Right lobe of liver (tissue), 6 donors: ENCODE measurements around the gene ZNF429. TPM values are rescaled to one million over a fixed set of nuclear protein-coding genes. Genes with fewer than 3 reads are reported as not detected.
A peak's percentile ranks its signal among the peaks of the same experiment; 100 is the strongest.

Experiments used
- ATAC-seq, 4 donors: fragments of 200-7000 bp; cut with Tn5 transposase; one replicate each; pipeline ENCODE4 v1.9.1; 2020; ENCODE audit warnings: mild to moderate bottlenecking in 4 of 4, moderate library complexity in 4 of 4
- DNase-seq, 3 donors: peaks; one replicate each; pipeline ENCODE4 v3.0.0-alpha.2; 2020
- H3K27ac ChIP-seq, 3 donors: fragments of 200-600 bp; one replicate each; pipeline ENCODE4 v1.8.0; 2022
- H3K27me3 ChIP-seq, 2 donors: fragments of 200-600 bp; one replicate each; pipeline ENCODE4 v1.8.0; 2022
- H3K36me3 ChIP-seq, 4 donors: fragments of 200-600 bp; sonication (generic) in 1 of 4; one replicate each; pipeline versions ENCODE4 v1.5.1 to v1.8.0; 2017 to 2022; ENCODE audit warnings: control low read depth in 1 of 4
- H3K4me1 ChIP-seq, 4 donors: fragments of 200-600 bp; sonication (generic) in 1 of 4; one replicate each; pipeline versions ENCODE4 v1.5.1 to v1.8.0; 2017 to 2022; ENCODE audit warnings: control low read depth in 1 of 4
- H3K4me3 ChIP-seq, 3 donors: fragments of 200-600 bp; one replicate each; pipeline ENCODE4 v1.8.0; 2022
- H3K9me3 ChIP-seq, 4 donors: fragments of 200-600 bp; sonication (generic) in 1 of 4; one replicate each; pipeline versions ENCODE4 v1.5.1 to v1.8.0; 2017 to 2022; ENCODE audit warnings: control low read depth in 1 of 4
- CTCF ChIP-seq, 4 donors: fragments of 200-600 bp in 3 of 4; fragments of 450-650 bp in 1 of 4; IDR thresholded peaks; one replicate each; pipeline versions ENCODE4 v1.5.1 to v1.8.0; 2016 to 2022; ENCODE audit warnings: antibody characterized with exemption in 4 of 4, mild to moderate bottlenecking in 2 of 4
- POLR2A ChIP-seq: fragments of 450-650 bp; IDR thresholded peaks from one replicate; pipeline ENCODE4 v1.6.1; 2017; ENCODE audit warnings: antibody characterized with exemption, mild to moderate bottlenecking
- WGBS: methylation state at CpG from one replicate; pipeline ENCODE4 v1.1.6; 2018; ENCODE audit warnings: low coverage, low lambda C conversion rate; ENCODE audit not compliant: insufficient coverage; ENCODE audit errors: missing lambda C conversion rate; 5-methylcytosine and 5-hydroxymethylcytosine counted together
- intact Hi-C, 2 donors: fragments of 100-400 bp; cut with DNase I; formaldehyde crosslinking; loops; one replicate each; pipeline versions ENCODE4 v1.11.2 to v1.14.1; 2022
- total RNA-seq, 6 experiments: library from RNA; depleted of rRNA in 2 of 6; stranded (reverse); fragments of >200 nt in 2 of 6; fragmentation: NEBNext Ultra II Directional in 3 of 6; extraction: Animal tissue kit (Norgen Biotek cat#: 25700) in 3 of 6; gene quantifications; one replicate each; pipeline versions ENCODE4 v1.1.0 to v1.2.4, GENCODE V29; 2016 to 2023
- donor health status: DM: no; HTN: yes; CAD: no.
- donor health status: DM: no; HTN: no; CAD: no.
- donor health status: DM: no; HTN: no; CAD: no.
- donor health status: DM: no; HTN: yes; CAD: no.
- donor health status: DM: no; HTN: yes; CAD: no.

ZNF429 gene
- total RNA-seq, 6 experiments from 2014 or later: 4.8 to 9.6 (median 7.6) TPM

DNA sequence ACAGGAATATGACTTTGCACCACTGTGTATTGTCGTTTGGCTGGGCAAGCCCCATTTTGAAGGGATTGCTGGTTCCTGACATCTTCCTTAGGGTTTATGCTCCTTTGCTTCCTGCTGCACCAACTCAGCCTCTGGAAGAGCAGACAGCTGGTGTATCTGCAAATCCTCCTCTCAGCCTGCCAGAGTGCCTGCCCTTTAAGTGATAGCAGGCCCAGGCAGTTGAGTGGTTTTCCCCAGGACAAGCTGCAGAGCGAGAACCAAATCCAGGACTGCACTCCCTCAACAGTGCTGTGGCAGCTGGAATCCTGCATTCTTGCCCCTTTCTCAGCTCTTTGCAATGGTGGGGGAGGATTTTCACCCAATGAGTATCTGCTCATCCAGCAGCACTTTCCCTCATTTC is 85.5 kb downstream of the ZNF429 start:
- Histone ChIP-seq H3K36me3 (no peaks in the 10 kb centered on the region), H3K27ac (no peak overlapping the region), H3K9me3 (no peaks in the 10 kb centered on the region), H3K27me3 (no peaks in the 10 kb centered on the region), H3K4me3 (no peak overlapping the region), H3K4me1 (no peaks in the 10 kb centered on the region)
- DNase-seq (no peak), ATAC-seq (no peak)
- intact Hi-C loops: no loop called here
- TF ChIP-seq POLR2A (no peak), CTCF (IDR thresholded peaks at IDR 0.05) (no peak)
- 60% methylated on average over 2 of the region's 2 CpGs for WGBS

DNA sequence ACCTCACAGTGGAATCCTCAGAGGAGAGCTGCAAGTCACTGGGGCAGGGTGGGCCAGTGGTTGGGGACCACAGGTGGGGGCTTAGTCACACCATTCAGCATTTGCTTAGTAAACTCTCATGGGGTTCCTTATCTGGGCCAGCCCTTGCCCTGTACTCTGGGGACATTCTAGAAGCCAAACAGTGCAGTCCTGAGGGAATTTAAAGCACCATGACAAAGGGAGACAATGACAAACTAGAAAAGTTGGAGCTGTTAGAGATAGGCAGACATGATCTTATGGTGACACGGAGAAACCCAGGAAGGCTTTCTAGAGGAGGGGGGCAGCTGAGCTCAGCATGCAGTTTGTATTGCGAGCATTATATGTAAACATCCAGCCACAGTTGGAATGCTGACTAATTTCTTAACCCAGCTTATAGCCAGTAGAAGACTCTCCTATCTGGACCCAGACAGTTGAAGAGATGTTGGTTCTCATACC is 87.6 kb downstream of the ZNF429 start:
- intact Hi-C loops: no loop called here
- H3K9me3 ChIP-seq: no peaks in the 10 kb centered on the region
- TF ChIP-seq POLR2A (no peak), CTCF (IDR thresholded peaks at IDR 0.05) (no peak)
- no peaks in the 10 kb centered on the region for H3K4me1 ChIP-seq
- no peaks in the 10 kb centered on the region for H3K36me3 ChIP-seq
- no peak overlapping the region for H3K4me3 ChIP-seq
- no peak for DNase-seq
- no peak overlapping the region for H3K27ac ChIP-seq
- 71% methylated on average over 1 of the region's 2 CpGs for WGBS
- no peaks in the 10 kb centered on the region for H3K27me3 ChIP-seq
- ATAC-seq: no peak

DNA sequence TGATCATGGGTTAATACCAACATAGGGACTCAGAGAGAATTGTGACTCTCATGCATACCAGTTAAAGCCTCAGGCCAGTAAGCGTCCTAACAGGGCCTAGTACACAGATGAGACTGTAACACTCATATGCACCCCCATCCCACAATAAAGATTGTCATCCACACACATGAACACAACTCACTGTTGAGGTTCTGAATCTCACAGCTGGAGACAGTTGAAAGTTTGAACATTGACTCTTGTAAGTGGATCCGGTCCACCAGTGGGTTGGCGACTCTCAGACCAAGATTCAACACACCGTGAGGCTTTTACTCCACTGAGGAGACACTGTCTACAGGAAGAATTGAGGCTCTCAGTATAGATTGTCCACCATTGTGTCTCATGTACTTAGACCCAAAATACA is 88.1 kb downstream of the ZNF429 start:
- H3K4me1 ChIP-seq: no peaks in the 10 kb centered on the region
- H3K36me3 ChIP-seq: no peaks in the 10 kb centered on the region
- intact Hi-C loops: no loop called here
- H3K9me3 ChIP-seq: no peaks in the 10 kb centered on the region
- no peak overlapping the region for H3K4me3 ChIP-seq
- DNase-seq: no peak
- TF ChIP-seq CTCF (IDR thresholded peaks at IDR 0.05) (no peak), POLR2A (no peak)
- 100% methylated on average over 1 of the region's 4 CpGs for WGBS
- H3K27ac ChIP-seq: no peak overlapping the region
- H3K27me3 ChIP-seq: no peaks in the 10 kb centered on the region
- ATAC-seq: no peak

GRCh38 chr19:21593934-21594820 is 88.8 kb downstream of the ZNF429 start:
- DNase-seq (peak in 1 of 3 donors; percentile 59), ATAC-seq (peak; percentile 39 to 69 (median 58))
- no peak overlapping the region for H3K4me3 ChIP-seq
- no peak overlapping the region for H3K27ac ChIP-seq
- H3K9me3 ChIP-seq: no peaks in the 10 kb centered on the region
- no peaks in the 10 kb centered on the region for H3K4me1 ChIP-seq
- H3K27me3 ChIP-seq: no peaks in the 10 kb centered on the region
- intact Hi-C loops: no loop called here
- 29% methylated on average over 3 of the region's 3 CpGs for WGBS
- H3K36me3 ChIP-seq: no peaks in the 10 kb centered on the region
- TF ChIP-seq POLR2A: no peak
- TF ChIP-seq CTCF (IDR thresholded peaks at IDR 0.05): no peak
